Measurements from ENCODE around the gene FGF6.

DNA sequence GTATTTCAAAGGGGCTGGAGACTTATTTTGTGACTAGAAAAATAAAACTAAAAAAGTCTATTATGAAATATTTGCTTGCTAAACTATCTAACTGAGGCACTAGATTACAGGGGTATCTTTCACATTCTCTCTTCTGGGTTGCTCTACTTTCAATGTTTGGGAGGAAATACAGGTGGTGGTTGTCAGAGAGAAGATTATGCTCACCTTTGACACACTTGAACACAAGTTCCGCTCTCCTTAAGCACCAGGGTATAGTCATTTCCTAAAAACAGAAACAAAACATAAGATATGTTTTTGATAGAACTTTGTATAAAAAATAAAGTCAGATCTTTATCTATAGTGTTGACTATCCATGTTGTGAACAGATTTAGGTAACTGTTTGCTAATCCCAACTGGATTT, 45.4 kb upstream of the FGF6 start:
- TF ChIP-seq POLR2A (IDR thresholded peaks at IDR 0.05) (no peak), POLR2AphosphoS5 (IDR thresholded peaks at IDR 0.05) (no peak)
- TF ChIP-seq, protein P1, sequence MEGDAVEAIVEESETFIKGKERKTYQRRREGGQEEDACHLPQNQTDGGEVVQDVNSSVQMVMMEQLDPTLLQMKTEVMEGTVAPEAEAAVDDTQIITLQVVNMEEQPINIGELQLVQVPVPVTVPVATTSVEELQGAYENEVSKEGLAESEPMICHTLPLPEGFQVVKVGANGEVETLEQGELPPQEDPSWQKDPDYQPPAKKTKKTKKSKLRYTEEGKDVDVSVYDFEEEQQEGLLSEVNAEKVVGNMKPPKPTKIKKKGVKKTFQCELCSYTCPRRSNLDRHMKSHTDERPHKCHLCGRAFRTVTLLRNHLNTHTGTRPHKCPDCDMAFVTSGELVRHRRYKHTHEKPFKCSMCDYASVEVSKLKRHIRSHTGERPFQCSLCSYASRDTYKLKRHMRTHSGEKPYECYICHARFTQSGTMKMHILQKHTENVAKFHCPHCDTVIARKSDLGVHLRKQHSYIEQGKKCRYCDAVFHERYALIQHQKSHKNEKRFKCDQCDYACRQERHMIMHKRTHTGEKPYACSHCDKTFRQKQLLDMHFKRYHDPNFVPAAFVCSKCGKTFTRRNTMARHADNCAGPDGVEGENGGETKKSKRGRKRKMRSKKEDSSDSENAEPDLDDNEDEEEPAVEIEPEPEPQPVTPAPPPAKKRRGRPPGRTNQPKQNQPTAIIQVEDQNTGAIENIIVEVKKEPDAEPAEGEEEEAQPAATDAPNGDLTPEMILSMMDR (IDR thresholded peaks at IDR 0.05) = no peak

Data from sigmoid colon (tissue), 4 donors.